KMS-11 (cell line): Measurements from ENCODE around the gene ARHGEF39.
A peak's percentile ranks its signal among the peaks of the same experiment; 100 is the strongest.

ENCODE experiments used
- H2AFZ ChIP-seq: fragments of 200-600 bp; sonication (generic); 2 replicates; pipeline ENCODE4 v1.6.1; 2016; ENCODE audit warnings: antibody characterized with exemption, mixed run types, low read depth
- H3K27ac ChIP-seq: fragments of 200-600 bp; sonication (generic); 2 replicates; pipeline ENCODE4 v1.6.1; 2016; ENCODE audit warnings: mild to moderate bottlenecking, mixed run types
- H3K27me3 ChIP-seq: fragments of 200-600 bp; sonication (generic); 2 replicates; pipeline ENCODE4 v1.6.1; 2017; ENCODE audit warnings: mild to moderate bottlenecking, low read depth, mixed run types, moderate library complexity; ENCODE audit not compliant: insufficient read depth
- H3K36me3 ChIP-seq: fragments of 200-600 bp; sonication (generic); 2 replicates; pipeline ENCODE4 v1.6.1; 2017; ENCODE audit warnings: mild to moderate bottlenecking, mixed run types; ENCODE audit not compliant: insufficient read depth
- H3K4me1 ChIP-seq: fragments of 200-600 bp; sonication (generic); 2 replicates; pipeline ENCODE4 v1.6.1; 2016; ENCODE audit warnings: mild to moderate bottlenecking, low read depth, mixed run types; ENCODE audit not compliant: poor library complexity, severe bottlenecking
- H3K4me2 ChIP-seq: fragments of 200-600 bp; sonication (generic); 2 replicates; pipeline ENCODE4 v1.7.0; 2016; ENCODE audit warnings: mild to moderate bottlenecking, mixed run types
- H3K4me3 ChIP-seq: fragments of 200-600 bp; sonication (generic); IDR thresholded peaks from 2 replicates; pipeline ENCODE4 v1.6.1; 2017; ENCODE audit warnings: low read depth, low read length, mixed read lengths; ENCODE audit not compliant: insufficient read depth
- H3K79me2 ChIP-seq: fragments of 200-600 bp; sonication (generic); 2 replicates; pipeline ENCODE4 v1.6.1; 2016; ENCODE audit warnings: low read depth, mixed run types; ENCODE audit not compliant: insufficient read depth
- H3K9ac ChIP-seq: fragments of 200-600 bp; sonication (generic); 2 replicates; pipeline ENCODE4 v1.6.1; 2016; ENCODE audit warnings: mild to moderate bottlenecking, mixed run types
- H4K20me1 ChIP-seq: fragments of 200-600 bp; sonication (generic); 2 replicates; pipeline ENCODE4 v1.6.1; 2016; ENCODE audit warnings: mild to moderate bottlenecking, mixed run types; ENCODE audit not compliant: insufficient read depth
- CTCF ChIP-seq: fragments of 200-600 bp; sonication (generic); conservative IDR thresholded peaks from 2 replicates; pipeline ENCODE4 v1.6.1; 2017; ENCODE audit warnings: low read depth, mild to moderate bottlenecking, antibody characterized with exemption, low read length, moderate library complexity, mixed read lengths

ARHGEF39 gene

GRCh38 chr9:35669331-35670145 lies 4.5 kb upstream of the ARHGEF39 start:
- Histone ChIP-seq H2AFZ (no peak overlapping the region), H3K9ac (no peak overlapping the region), H3K36me3 (no peaks in the 10 kb centered on the region), H3K27me3 (no peaks in the 10 kb centered on the region), H3K27ac (no peak overlapping the region), H3K79me2 (no peaks in the 10 kb centered on the region), H3K4me1 (peaks cover 8% of the 10 kb centered on the region), H4K20me1 (no peaks in the 10 kb centered on the region), H3K4me2 (no peak overlapping the region), H3K4me3 (no peak overlapping the region)
- no peak for TF ChIP-seq CTCF

GRCh38 chr9:35667939-35668338 lies 2.9 kb upstream of the ARHGEF39 start:
- H4K20me1 ChIP-seq, result no peaks in the 10 kb centered on the region
- TF ChIP-seq CTCF, result no peak
- no peaks in the 10 kb centered on the region for H3K36me3 ChIP-seq
- no peaks in the 10 kb centered on the region for H3K79me2 ChIP-seq
- peaks cover 14% of the 10 kb centered on the region for H3K4me1 ChIP-seq
- no peak overlapping the region for H3K4me3 ChIP-seq
- no peaks in the 10 kb centered on the region for H3K27me3 ChIP-seq
- H3K27ac ChIP-seq, result no peak overlapping the region
- H3K9ac ChIP-seq, result no peak overlapping the region
- no peak overlapping the region for H2AFZ ChIP-seq
- H3K4me2 ChIP-seq, result no peak overlapping the region

DNA sequence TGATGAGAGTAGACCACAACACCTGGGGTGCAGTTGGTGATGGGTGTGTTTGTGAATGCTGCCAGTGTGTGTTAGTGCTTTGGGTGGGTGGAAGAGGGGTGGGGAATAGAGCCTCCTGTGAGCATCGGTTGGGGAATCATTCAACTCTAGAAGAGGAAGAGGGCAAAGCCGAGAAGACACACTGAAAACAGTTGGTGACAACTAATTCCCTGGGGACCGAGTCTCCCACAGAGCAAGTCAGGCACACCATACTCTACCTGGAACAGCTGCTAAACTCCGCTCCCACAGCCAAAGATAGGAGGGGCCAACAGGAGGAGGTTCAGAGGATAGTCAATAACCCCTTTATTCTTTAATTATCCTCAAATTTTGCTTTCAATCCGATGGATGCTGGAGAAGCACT lies 1.6 kb upstream of the ARHGEF39 start:
- Histone ChIP-seq H3K27me3 (no peaks in the 10 kb centered on the region), H3K4me3 (no peak overlapping the region), H3K36me3 (no peaks in the 10 kb centered on the region), H4K20me1 (no peaks in the 10 kb centered on the region), H3K4me1 (peaks cover 14% of the 10 kb centered on the region), H3K27ac (no peak overlapping the region), H3K79me2 (no peaks in the 10 kb centered on the region), H3K9ac (no peak overlapping the region), H2AFZ (no peak overlapping the region), H3K4me2 (no peak overlapping the region)
- no peak for TF ChIP-seq CTCF

DNA sequence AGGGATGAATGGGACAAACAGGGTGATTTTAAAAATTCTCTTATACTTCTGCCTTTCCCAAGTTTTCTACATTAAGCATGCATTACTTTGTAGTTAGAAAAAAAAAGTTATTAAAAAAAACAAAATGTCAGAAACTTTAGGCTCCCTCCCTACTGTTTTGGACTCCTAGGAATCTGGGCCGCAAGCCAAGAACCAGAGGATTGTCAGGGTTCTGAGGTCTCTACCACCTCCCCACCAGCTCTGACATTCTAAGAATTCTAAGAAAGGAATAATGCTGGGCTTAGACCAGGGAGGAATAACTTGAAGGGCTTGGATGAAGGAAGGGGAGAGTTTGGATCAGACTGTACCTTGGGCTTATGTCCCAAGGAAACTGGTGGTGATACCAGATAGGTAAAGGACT lies 1.1 kb upstream of the ARHGEF39 start:
- Histone ChIP-seq H3K4me3 (no peak overlapping the region), H3K4me1 (peaks cover 14% of the 10 kb centered on the region), H3K79me2 (no peaks in the 10 kb centered on the region), H3K9ac (no peak overlapping the region), H4K20me1 (no peaks in the 10 kb centered on the region), H3K27ac (no peak overlapping the region), H3K36me3 (no peaks in the 10 kb centered on the region), H3K27me3 (no peaks in the 10 kb centered on the region), H3K4me2 (0 out of 2 replicates have a peak overlapping the region, but pooled peaks have one; percentile 25), H2AFZ (no peak overlapping the region)
- TF ChIP-seq CTCF, result no peak
